Activated CD8-positive, alpha-beta memory T cell treated with anti-CD3 and anti-CD28 coated beads, Interleukin-2, amount 10 ng/mL, durations not matched to agents 7 days and 5 days (primary cell): ENCODE data around the gene DBNDD2. TPM values are rescaled to one million over a fixed set of nuclear protein-coding genes. Genes with fewer than 3 reads are reported as not detected.

Experiments
- ATAC-seq: fragments of 150-1000 bp; cut with Tn5 transposase; one replicate; pipeline ENCODE4 v1.10.0; 2021; ENCODE audit warnings: moderate library complexity
- CTCF ChIA-PET: fragments of 350-600 bp; sonication (Branson Sonifier 250); formaldehyde crosslinking; loops from one replicate; lab custom pipeline; 2021; ENCODE audit warnings: antibody characterized with exemption; lab: Charles Lee
- DNase-seq: peaks from one replicate; pipeline ENCODE4 v3.0.0-alpha.2; 2020
- H3K27ac Mint-ChIP-seq: one replicate; pipeline ENCODE4 v1.8.0; 2021; ENCODE audit warnings: mild to moderate bottlenecking, mixed read lengths
- H3K27me3 Mint-ChIP-seq: one replicate; pipeline ENCODE4 v1.8.0; 2021; ENCODE audit warnings: mixed read lengths
- H3K36me3 Mint-ChIP-seq: one replicate; pipeline ENCODE4 v1.8.0; 2021; ENCODE audit warnings: mild to moderate bottlenecking, mixed read lengths
- H3K4me1 Mint-ChIP-seq: one replicate; pipeline ENCODE4 v1.8.0; 2021; ENCODE audit warnings: mixed read lengths
- H3K4me3 Mint-ChIP-seq: one replicate; pipeline ENCODE4 v1.8.0; 2021; ENCODE audit warnings: mild to moderate bottlenecking, moderate library complexity, mixed read lengths
- H3K9me3 Mint-ChIP-seq: one replicate; pipeline ENCODE4 v1.8.0; 2022; ENCODE audit warnings: low read depth, mixed read lengths
- total RNA-seq, 2 experiments: library from RNA; stranded (reverse); gene quantifications; one replicate each; pipeline ENCODE4 v1.2.3, GENCODE V29; 2021

Gene DBNDD2
- total RNA-seq, 2 experiments from 2014 or later = 6.6 to 9.7 TPM

DNA sequence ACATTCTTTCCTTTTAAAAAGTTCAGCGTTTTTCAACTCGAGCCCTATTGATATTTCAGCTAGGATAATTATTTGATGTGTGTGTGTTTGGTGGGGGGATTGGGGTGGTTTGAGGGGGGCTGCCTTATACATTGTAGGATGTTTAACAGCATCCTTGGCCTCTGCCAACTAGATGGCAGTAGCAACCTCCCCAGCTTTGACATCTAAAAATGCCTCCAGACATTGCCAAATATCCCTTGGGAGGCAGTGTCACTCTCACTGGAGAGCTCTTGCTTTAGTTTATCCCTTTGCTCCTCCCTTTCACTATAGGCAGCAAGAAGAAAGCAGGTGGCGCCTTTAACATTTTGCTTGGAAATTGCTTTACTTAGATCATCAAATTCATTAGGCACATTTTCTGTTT, 15.4 kb upstream of the DBNDD2 start:
- H3K27ac Mint-ChIP-seq = no peak overlapping the region
- no peaks in the 10 kb centered on the region for H3K27me3 Mint-ChIP-seq
- CTCF ChIA-PET = interaction anchor here (2.9 kb wide), 1 partner anchor 19 kb away, joined by 13 read pairs; no protein-coding TSS in a partner anchor
- H3K4me3 Mint-ChIP-seq = no peak overlapping the region
- no peak for DNase-seq
- peaks cover 7% of the 10 kb centered on the region for H3K4me1 Mint-ChIP-seq
- no peak for ATAC-seq
- H3K9me3 Mint-ChIP-seq = peaks cover 3% of the 10 kb centered on the region
- H3K36me3 Mint-ChIP-seq = peaks cover 1% of the 10 kb centered on the region

DNA sequence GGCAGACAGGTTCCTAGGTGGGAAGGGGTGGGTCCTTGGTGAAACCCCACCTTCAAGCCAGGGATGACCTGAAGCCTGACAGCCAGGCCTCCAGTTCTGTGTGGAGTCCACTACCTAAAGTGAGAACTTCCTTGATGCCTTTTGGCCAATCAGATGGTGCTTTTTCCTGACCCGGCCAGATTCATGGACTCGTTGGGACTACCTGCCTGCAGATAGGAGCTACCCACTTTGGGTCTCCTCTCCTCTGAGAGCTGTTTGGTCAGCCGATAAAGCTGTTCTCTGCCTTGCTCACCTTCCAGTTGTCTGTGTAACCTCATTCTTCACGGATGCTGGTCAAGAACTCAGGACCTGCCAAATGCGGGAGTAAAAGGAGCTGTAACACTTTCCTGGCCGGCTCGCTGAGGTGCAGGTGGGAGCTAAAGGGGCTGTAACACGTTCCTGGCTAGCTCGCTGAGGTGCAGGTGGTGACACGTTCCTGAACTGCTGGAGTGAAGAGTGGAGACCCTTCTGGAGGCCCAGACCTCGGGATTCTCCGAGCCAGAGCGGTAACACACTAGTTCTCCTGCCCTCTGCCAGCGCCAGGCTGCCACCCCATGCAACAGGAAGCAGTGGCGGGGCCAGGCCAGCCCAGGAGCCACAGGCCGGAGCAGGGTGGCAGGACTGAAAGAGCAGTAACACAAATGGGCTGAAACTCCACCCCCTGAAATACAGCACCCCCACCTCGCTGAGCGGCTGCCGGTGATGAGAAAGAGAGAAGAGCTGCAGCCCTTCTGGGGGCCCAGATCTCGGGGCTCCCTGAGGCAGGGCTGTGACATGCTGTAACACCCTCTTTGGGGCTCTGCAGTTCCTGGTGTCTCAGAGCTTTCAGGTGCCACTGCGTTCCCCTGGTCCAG, 13.6 kb upstream of the DBNDD2 start:
- Mint-ChIP-seq H3K27me3 (no peaks in the 10 kb centered on the region), H3K27ac (no peak overlapping the region), H3K4me3 (no peak overlapping the region), H3K4me1 (peaks cover 9% of the 10 kb centered on the region), H3K9me3 (peaks cover 5% of the 10 kb centered on the region), H3K36me3 (peaks cover 2% of the 10 kb centered on the region)
- ATAC-seq = no peak
- CTCF ChIA-PET = interaction anchor here (1.2 kb wide), 1 partner anchor 9 kb away, joined by 3 read pairs; no protein-coding TSS in a partner anchor
- DNase-seq = no peak

DNA sequence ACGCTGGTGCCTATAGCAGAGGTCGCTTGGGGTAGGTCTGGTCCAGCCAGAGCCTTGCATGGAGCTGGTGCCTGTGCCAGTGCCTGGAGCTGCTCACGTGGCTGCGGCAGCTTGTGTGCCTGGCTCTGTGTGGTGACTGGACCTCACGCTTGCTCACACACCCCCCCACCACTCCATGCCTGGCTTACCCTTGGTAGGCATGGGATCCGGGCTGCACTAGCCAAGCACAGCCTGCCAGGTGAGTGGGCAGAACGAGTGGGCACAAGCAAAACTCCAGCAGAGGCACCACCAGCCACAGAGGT, 13.0 kb upstream of the DBNDD2 start:
- no peak for ATAC-seq

DNA sequence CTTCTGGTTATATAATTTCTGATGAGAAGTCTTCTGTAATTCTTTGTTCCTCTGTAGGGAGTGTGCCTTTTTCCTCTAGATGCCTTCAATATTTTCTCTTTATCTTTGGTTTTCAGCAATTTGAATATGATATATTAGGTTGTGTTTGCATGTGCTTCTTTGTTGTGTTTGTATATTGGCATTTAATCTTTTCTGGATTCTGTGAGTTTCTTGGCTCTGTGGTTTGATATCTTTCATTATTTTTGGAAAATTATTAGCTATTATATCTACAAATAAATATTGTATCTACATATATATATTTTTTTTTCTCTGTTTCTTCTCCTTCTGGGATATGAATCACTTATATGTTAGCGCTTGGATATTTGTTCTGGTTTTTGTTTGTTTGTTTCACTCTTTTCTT, 9.1 kb upstream of the DBNDD2 start:
- ATAC-seq (no peak), DNase-seq (no peak)
- Mint-ChIP-seq H3K4me1 (peaks cover 2% of the 10 kb centered on the region), H3K27me3 (peaks cover 3% of the 10 kb centered on the region), H3K9me3 (peaks cover 18% of the 10 kb centered on the region), H3K36me3 (peaks cover 26% of the 10 kb centered on the region), H3K27ac (no peak overlapping the region), H3K4me3 (no peak overlapping the region)
- CTCF ChIA-PET = interaction anchor here (1.1 to 1.8 kb wide), 2 partner anchors 24 to 38 kb away, joined by 4 to 6 read pairs; no protein-coding TSS in a partner anchor

More for the DNA sequence above, 13.0 kb upstream of the DBNDD2 start:
- Mint-ChIP-seq H3K27ac (no peak overlapping the region), H3K9me3 (peaks cover 11% of the 10 kb centered on the region), H3K4me3 (no peak overlapping the region), H3K36me3 (peaks cover 8% of the 10 kb centered on the region), H3K27me3 (no peaks in the 10 kb centered on the region), H3K4me1 (peaks cover 9% of the 10 kb centered on the region)
- CTCF ChIA-PET = no interaction called here
- no peak for DNase-seq

DNA sequence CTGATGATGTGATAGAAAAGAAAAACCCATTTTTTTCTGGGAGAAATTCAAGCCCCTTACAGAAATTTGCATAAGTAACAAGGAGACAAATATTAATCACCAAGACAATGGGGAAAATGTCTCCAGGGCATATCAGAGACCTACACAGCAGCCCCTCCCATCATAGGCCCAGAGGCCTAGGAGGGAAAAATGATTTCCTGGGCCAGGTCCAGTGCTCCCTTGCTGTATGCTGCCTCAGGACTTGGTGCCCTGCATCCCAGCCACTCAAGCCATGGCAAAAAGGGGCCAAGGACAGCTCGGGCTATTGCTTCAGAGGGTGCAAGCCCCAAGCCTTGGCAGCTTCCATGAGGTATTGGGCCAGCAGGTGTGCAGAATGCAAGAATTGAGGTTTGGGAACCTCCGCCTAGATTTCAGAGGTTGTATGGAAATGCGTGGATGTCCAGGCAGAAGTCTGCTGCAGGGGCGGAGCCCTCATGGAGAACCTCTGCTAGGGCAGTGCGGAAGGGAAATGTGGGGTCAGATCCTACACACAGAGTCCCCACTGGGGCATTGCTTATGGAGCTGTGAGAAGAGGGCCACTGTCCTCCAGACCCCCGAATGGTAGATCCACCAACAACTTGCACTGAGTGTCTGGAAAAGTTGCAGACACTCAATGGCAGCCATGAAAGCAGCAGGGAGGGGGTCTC, 7.6 kb upstream of the DBNDD2 start:
- Mint-ChIP-seq H3K36me3 (peaks cover 26% of the 10 kb centered on the region), H3K9me3 (peaks cover 18% of the 10 kb centered on the region), H3K4me1 (peaks cover 9% of the 10 kb centered on the region), H3K27ac (no peak overlapping the region), H3K4me3 (no peak overlapping the region), H3K27me3 (peaks cover 13% of the 10 kb centered on the region)
- CTCF ChIA-PET = interaction anchor here (1.8 kb wide), 1 partner anchor 37 kb away, joined by 6 read pairs; no protein-coding TSS in a partner anchor
- no peak for DNase-seq
- no peak for ATAC-seq

DNA sequence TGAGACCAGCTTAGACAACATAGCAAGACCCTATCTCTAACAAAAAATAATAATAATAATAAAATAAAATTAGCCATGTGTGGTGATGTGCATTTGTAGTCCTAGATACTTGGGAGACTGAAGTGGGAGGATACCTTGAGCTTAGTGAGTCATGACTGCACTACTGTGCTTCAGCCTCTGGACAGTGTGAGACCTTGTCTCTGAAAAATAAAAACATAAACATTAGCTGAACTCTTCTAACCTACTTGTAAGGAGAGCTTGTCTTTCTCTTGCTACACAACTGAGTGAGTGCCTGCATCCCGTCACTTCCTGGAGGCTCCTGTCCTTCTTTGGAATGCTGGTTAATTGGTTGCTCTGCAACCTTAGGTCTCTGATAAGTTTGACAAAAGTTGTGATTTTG, 5.1 kb upstream of the DBNDD2 start:
- Mint-ChIP-seq H3K27me3 (peaks cover 23% of the 10 kb centered on the region), H3K4me1 (peaks cover 10% of the 10 kb centered on the region), H3K27ac (no peak overlapping the region), H3K9me3 (peaks cover 18% of the 10 kb centered on the region), H3K36me3 (peaks cover 26% of the 10 kb centered on the region), H3K4me3 (no peak overlapping the region)
- ATAC-seq (no peak), DNase-seq (no peak)
- CTCF ChIA-PET = interaction anchor here (1.3 to 1.6 kb wide), 4 partner anchors 9 to 109 kb away, joined by 3 to 8 read pairs (median 4); partner anchors contain the start of gene SYS1

DNA sequence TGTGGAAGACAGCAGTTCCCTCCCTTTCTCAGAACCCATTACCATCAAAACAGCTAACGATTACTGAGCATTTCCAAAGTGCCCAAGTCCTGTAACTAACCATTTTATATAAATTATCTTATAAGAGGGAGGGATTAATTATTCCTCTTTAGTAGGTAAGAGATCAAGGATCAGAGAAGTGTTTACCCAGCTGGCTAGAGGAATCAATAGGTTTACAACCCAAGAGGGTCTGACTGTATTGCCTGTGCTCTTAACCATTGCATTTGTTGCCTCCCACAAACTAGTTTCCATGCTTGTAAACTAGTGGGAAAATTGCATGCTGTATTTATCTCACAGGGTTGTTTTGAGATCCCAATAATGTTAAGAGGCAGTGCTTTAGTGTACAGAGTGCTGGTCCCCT, 3.7 kb upstream of the DBNDD2 start:
- DNase-seq (no peak), ATAC-seq (no peak)
- H3K4me1 Mint-ChIP-seq = peaks cover 7% of the 10 kb centered on the region
- peaks cover 23% of the 10 kb centered on the region for H3K27me3 Mint-ChIP-seq
- CTCF ChIA-PET = interaction anchor here (0.9 to 8.6 kb wide), 2 partner anchors 31 to 41 kb away, joined by 3 to 56 read pairs; partner anchors contain the start of gene SYS1
- peaks cover 24% of the 10 kb centered on the region for H3K36me3 Mint-ChIP-seq
- H3K27ac Mint-ChIP-seq = no peak overlapping the region
- peaks cover 13% of the 10 kb centered on the region for H3K9me3 Mint-ChIP-seq
- peak overlapping the region; percentile 50 for H3K4me3 Mint-ChIP-seq

DNA sequence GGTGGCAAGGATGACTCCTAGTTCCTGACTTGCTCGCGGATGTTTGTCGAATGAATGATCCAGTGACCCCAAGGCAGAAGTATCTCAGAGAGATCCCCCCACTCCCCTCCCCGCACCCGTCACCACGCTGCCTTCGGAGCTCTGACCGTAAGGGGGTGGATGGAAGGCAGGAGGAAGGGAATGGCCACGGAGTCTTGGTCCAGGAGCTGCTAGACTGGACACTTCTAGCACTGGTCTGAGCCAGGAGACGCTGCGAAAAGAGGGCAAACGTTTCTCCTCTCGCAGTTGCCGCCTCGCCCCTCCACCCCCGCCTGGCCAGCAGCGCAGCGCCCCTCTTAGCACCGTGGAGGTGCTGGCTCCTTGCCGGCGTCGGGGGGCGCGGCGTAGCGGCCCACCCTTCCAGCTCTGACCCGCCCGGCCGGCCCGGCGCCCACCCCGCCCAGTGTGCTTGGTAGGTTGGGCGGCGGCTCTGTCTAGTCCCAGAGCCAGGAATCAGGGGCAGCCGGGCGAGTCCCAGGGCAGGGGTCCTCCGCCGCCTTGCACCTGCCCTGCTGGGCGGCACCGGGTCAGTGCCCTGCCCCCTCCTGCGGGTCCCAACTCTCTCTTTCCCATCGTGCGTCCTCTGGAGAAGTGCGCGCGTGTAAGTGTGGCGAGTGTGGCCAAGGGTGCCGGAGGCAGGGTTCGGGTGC, 2.4 kb upstream of the DBNDD2 start:
- Mint-ChIP-seq H3K4me3 (peak overlapping the region; percentile 70), H3K27me3 (peaks cover 23% of the 10 kb centered on the region), H3K27ac (no peak overlapping the region), H3K9me3 (peaks cover 5% of the 10 kb centered on the region), H3K4me1 (peaks cover 7% of the 10 kb centered on the region), H3K36me3 (peaks cover 14% of the 10 kb centered on the region)
- CTCF ChIA-PET = interaction anchor here (8.6 kb wide), 1 partner anchor 33 kb away, joined by 56 read pairs; no protein-coding TSS in a partner anchor
- peak; percentile 61 for ATAC-seq
- DNase-seq = no peak

DNA sequence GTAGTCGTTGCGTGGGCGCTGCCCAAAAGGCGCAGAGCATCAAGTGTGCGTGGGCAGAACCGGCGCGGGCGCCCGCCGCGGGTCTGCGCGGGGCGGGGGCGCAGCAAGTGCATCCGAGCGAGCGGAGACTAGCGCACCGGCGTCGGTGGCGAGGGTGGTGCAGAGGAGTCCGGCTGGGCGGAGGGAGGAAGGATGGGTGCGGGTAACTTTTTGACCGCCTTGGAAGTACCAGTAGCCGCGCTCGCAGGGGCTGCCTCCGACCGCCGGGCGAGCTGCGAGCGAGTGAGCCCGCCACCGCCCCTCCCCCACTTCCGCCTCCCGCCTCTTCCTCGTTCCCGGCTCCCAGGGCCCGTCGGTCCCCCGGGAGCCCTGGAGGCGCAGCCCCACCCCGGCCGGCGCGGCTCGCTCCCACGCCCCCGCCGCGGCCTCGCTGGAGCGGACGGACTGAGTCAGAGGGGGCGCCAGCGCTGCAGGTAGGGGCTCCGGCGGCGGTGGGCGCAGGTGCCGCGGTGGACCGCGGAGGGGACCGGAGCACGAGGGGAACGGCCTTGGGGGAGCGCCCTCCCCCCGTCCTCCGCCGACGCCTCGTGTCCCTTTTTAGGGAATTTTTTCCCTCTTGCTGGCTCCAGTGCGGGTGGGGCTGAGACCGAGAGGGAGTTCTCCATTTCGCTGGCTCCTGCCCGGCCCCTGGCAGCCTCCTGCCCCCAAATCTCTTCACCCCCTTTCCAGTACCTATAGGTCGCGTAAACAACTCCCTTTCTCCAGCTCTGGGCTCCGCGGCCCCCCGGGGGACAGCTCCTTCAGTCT, 1.6 kb upstream of the DBNDD2 start:
- ATAC-seq (peak; percentile 65), DNase-seq (peak; percentile 58)
- CTCF ChIA-PET = interaction anchor here (0.8 to 8.6 kb wide), 4 partner anchors 25 to 44 kb away, joined by 3 to 56 read pairs (median 4); no protein-coding TSS in a partner anchor

DNA sequence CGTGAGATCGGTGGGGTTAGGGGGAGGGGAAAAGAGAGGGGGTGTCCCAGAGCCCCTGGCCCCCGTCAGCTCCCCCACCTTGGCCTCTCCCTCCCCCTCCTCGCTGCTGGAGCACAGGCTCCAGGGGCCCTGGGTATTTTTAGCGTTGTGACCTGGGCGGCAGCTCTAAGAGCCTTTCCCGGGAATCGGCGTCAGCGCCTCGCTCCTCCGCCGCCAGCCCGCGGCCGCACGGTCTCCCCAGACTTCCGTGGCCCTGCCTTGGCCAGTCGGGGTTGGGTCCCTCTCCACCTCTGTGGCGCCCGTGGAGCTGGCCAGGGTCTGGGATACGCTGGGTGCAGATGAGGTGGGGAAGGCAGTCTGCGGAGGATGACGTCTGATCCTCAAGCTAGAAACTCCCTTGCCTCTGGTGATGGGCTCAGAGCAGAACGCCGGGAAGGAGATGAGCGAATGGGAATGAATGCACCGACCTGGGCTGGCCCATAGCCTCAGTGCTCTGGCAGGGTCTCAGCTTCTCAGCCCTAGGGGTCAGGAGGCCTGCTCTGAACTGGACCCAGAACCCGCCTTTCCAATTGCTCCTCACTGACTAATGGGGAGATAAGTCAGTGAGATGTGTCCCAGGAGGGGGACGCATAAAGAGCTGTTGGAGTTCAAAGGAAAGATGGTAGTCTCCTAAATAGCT, 883 bp upstream of the DBNDD2 start:
- no peak for ATAC-seq
- H3K27ac Mint-ChIP-seq = no peak overlapping the region
- DNase-seq = no peak
- H3K9me3 Mint-ChIP-seq = no peaks in the 10 kb centered on the region
- peaks cover 23% of the 10 kb centered on the region for H3K27me3 Mint-ChIP-seq
- H3K4me3 Mint-ChIP-seq = peak overlapping the region; percentile 60
- H3K36me3 Mint-ChIP-seq = peaks cover 4% of the 10 kb centered on the region
- CTCF ChIA-PET = interaction anchor here (0.6 to 8.6 kb wide), 7 partner anchors 12 to 96 kb away, joined by 3 to 56 read pairs (median 3); no protein-coding TSS in a partner anchor
- peaks cover 9% of the 10 kb centered on the region for H3K4me1 Mint-ChIP-seq

More for the DNA sequence above, 1.6 kb upstream of the DBNDD2 start:
- H3K36me3 Mint-ChIP-seq = peaks cover 11% of the 10 kb centered on the region
- H3K4me3 Mint-ChIP-seq = peak overlapping the region; percentile 70
- H3K4me1 Mint-ChIP-seq = peaks cover 7% of the 10 kb centered on the region
- H3K9me3 Mint-ChIP-seq = peaks cover 3% of the 10 kb centered on the region
- no peak overlapping the region for H3K27ac Mint-ChIP-seq
- peaks cover 23% of the 10 kb centered on the region for H3K27me3 Mint-ChIP-seq

DNA sequence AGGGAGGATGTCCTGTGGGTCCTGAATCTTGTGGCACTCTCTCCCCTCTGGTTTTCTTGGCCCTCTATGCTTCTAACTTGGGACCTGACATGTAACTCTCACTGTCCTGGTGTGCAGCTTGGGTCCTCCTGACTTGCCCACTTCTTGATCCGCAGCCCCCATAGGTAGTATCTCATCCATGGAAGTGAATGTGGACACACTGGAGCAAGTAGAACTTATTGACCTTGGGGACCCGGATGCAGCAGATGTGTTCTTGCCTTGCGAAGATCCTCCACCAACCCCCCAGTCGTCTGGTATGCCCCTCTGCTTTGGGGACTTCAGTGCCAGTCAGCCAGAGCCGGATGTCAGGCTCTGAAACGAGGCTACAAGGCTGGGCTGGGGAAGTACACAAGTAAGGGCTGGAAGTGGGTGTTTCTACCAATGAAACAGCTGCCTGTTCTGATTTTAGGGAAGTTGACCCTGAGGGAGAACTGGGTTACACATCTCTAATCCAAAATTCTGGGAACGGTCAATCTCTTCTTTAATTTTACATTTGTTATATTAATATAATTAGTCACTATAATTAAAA, 641 bp downstream of the DBNDD2 start:
- CTCF ChIA-PET = interaction anchor here (1.2 to 8.6 kb wide), 2 partner anchors 36 to 97 kb away, joined by 5 to 56 read pairs; no protein-coding TSS in a partner anchor
- no peak for ATAC-seq
- no peak overlapping the region for H3K27ac Mint-ChIP-seq
- peaks cover 13% of the 10 kb centered on the region for H3K4me1 Mint-ChIP-seq
- no peak overlapping the region for H3K4me3 Mint-ChIP-seq
- peaks cover 23% of the 10 kb centered on the region for H3K27me3 Mint-ChIP-seq
- H3K36me3 Mint-ChIP-seq = peaks cover 2% of the 10 kb centered on the region
- no peak for DNase-seq
- no peaks in the 10 kb centered on the region for H3K9me3 Mint-ChIP-seq
